Activated T-helper 2 cell treated with anti-CD3 and anti-CD28 coated beads, Interferon-gamma antibody, Interleukin-2, Interleukin-4, amounts not matched to agents 10 μg/mL and 5 μg/mL and 100 μg/mL, durations not matched to agents 14 hours and 24 hours and 36 hours (primary cell): ENCODE measurements around the gene PSMG4. TPM values are rescaled to one million over a fixed set of nuclear protein-coding genes. Genes with fewer than 3 reads are reported as not detected.

ENCODE experiments used
- DNase-seq: peaks from one replicate; pipeline ENCODE4 v3.0.0; 2021; ENCODE audit warnings: low spot score
- H3K27ac Mint-ChIP-seq: one replicate; pipeline ENCODE4 v1.8.0; 2021; ENCODE audit warnings: mixed read lengths
- H3K27me3 Mint-ChIP-seq: one replicate; pipeline ENCODE4 v1.8.0; 2021; ENCODE audit warnings: low read depth, mixed read lengths
- H3K36me3 Mint-ChIP-seq: one replicate; pipeline ENCODE4 v1.8.0; 2021; ENCODE audit warnings: low read depth, mixed read lengths
- H3K4me1 Mint-ChIP-seq: one replicate; pipeline ENCODE4 v1.8.0; 2021; ENCODE audit warnings: low read depth, mixed read lengths
- H3K4me3 Mint-ChIP-seq: one replicate; pipeline ENCODE4 v1.8.0; 2021; ENCODE audit warnings: low read depth, mild to moderate bottlenecking, moderate library complexity, mixed read lengths
- H3K9me3 Mint-ChIP-seq: one replicate; pipeline ENCODE4 v1.8.0; 2021; ENCODE audit warnings: mixed read lengths
- intact Hi-C: fragments of 100-400 bp; cut with micrococcal nuclease; formaldehyde crosslinking; loops from one replicate; pipeline ENCODE4 v1.15.1; 2023
- total RNA-seq: library from RNA; stranded (reverse); gene quantifications from 2 replicates; pipeline ENCODE4 v1.2.3, GENCODE V29; 2022

Gene PSMG4
- total RNA-seq, 1 donor from 2014 or later, result 30.9 TPM

DNA sequence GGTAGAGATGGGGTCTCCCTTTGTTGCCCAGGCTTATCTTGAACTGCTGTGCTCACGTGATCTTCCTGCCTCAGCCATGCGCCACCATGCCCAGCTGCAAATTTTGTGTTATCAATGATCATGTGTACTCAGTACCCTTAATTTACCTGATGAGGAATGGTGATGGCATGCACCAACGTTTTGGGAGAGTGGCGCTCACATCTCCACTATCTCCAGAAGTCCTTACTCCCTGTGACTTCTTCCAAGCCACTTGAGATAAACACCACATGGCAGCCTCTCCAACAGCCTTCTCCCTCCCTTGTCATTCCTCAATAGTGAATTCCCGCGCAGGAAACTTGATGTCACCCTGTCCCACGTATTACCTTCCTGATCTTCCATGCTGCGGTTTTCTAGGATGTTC lies 58.1 kb downstream of the PSMG4 start:
- intact Hi-C loops, result no loop called here
- Mint-ChIP-seq H3K36me3 (no peaks in the 10 kb centered on the region), H3K27ac (no peak overlapping the region), H3K9me3 (no peaks in the 10 kb centered on the region), H3K27me3 (peaks cover 30% of the 10 kb centered on the region), H3K4me3 (no peak overlapping the region), H3K4me1 (peaks cover 15% of the 10 kb centered on the region)
- DNase-seq, result no peak

Other genes with a start within 250 kb of the PSMG4 start
- 18.3 and 19.0 TPM in 2 replicates for gene RIPK1, start 190.5 kb upstream of the PSMG4 start, total RNA-seq
- 12.1 and 15.8 TPM in 2 replicates for gene BPHL, start 140.2 kb upstream of the PSMG4 start, total RNA-seq
- 7.2 and 7.4 TPM in 2 replicates for gene TUBB2A, start 101.4 kb upstream of the PSMG4 start, total RNA-seq
- gene TUBB2B, start 31.3 kb upstream of the PSMG4 start, total RNA-seq, result 0.41 and 0.60 TPM in 2 replicates
- gene SLC22A23, start 198.1 kb downstream of the PSMG4 start, total RNA-seq, result 0.07 TPM in 1 of 2 replicates, not detected in the other